WTC11 (cell line): Measurements from ENCODE around the gene CSNK1E. TPM values are rescaled to one million over a fixed set of nuclear protein-coding genes. Genes with fewer than 3 reads are reported as not detected.
A peak's percentile ranks its signal among the peaks of the same experiment; 100 is the strongest.

Source experiments
- ATAC-seq: fragments of 200-7000 bp; cut with Tn5 transposase; 2 replicates; pipeline ENCODE4 v1.10.0; 2021; ENCODE audit warnings: mild to moderate bottlenecking, moderate library complexity
- CTCF ChIA-PET: fragments of 300-600 bp; sonication (Branson Sonifier 250); formaldehyde crosslinking; loops from one replicate; lab custom pipeline; 2021; ENCODE audit warnings: antibody characterized with exemption; lab: Charles Lee
- POLR2A ChIA-PET: fragments of 350-600 bp; sonication (Branson Sonifier 250); formaldehyde crosslinking; loops from one replicate; lab custom pipeline; 2021; ENCODE audit warnings: antibody characterized with exemption; lab: Charles Lee
- DNase-seq: peaks from one replicate; pipeline ENCODE4 v3.0.0; 2021; ENCODE audit warnings: low spot score
- H3K27ac Mint-ChIP-seq: 2 replicates; pipeline ENCODE4 v1.8.0; 2021; ENCODE audit warnings: mixed read lengths
- H3K27me3 Mint-ChIP-seq: 2 replicates; pipeline ENCODE4 v1.8.0; 2021; ENCODE audit warnings: low read depth, mild to moderate bottlenecking, moderate library complexity, mixed read lengths
- H3K36me3 Mint-ChIP-seq: 2 replicates; pipeline ENCODE4 v1.8.0; 2021; ENCODE audit warnings: mixed read lengths
- H3K4me1 Mint-ChIP-seq: 2 replicates; pipeline ENCODE4 v1.8.0; 2022; ENCODE audit warnings: mixed read lengths
- H3K4me3 Mint-ChIP-seq: 2 replicates; pipeline ENCODE4 v1.8.0; 2021; ENCODE audit warnings: mild to moderate bottlenecking, moderate library complexity, mixed read lengths
- H3K9me3 Mint-ChIP-seq: 2 replicates; pipeline ENCODE4 v1.8.0; 2021; ENCODE audit warnings: mixed read lengths
- CREB1 ChIP-seq: sonication (generic); formaldehyde crosslinking; IDR thresholded peaks from 2 replicates; pipeline ENCODE4 v1.8.0; 2023; ENCODE audit warnings: mild to moderate bottlenecking, missing genetic modification reagents
- FOXK1 ChIP-seq: sonication (generic); formaldehyde crosslinking; IDR thresholded peaks from 2 replicates; pipeline ENCODE4 v1.8.0; 2022; ENCODE audit warnings: mild to moderate bottlenecking, moderate library complexity, missing genetic modification reagents
- FOXP1 ChIP-seq: sonication (generic); formaldehyde crosslinking; IDR thresholded peaks from 2 replicates; pipeline ENCODE4 v1.8.0; 2022; ENCODE audit warnings: missing genetic modification reagents, mild to moderate bottlenecking, moderate library complexity, borderline replicate concordance
- GRHL2 ChIP-seq: fragments of 250-450 bp; sonication (Bioruptor Pico); IDR thresholded peaks from 2 replicates; pipeline ENCODE4 v1.8.0; 2022; ENCODE audit warnings: mild to moderate bottlenecking, moderate library complexity; ENCODE audit not compliant: insufficient replicate concordance, severe bottlenecking
- HMGA2 ChIP-seq: fragments of 250-450 bp; sonication (Bioruptor Pico); IDR thresholded peaks from 2 replicates; pipeline ENCODE4 v1.4.0; 2021; ENCODE audit warnings: mild to moderate bottlenecking, moderate library complexity
- IRF2 ChIP-seq: sonication (generic); formaldehyde crosslinking; IDR thresholded peaks from 2 replicates; pipeline ENCODE4 v1.8.0; 2022; ENCODE audit warnings: low read depth, missing genetic modification reagents, borderline replicate concordance
- NFE2L1 ChIP-seq: sonication (generic); formaldehyde crosslinking; IDR thresholded peaks from 2 replicates; pipeline ENCODE4 v1.8.1; 2023; ENCODE audit warnings: missing genetic modification reagents
- SOX15 ChIP-seq: fragments of 250-450 bp; sonication (Bioruptor Pico); IDR thresholded peaks from 2 replicates; pipeline ENCODE4 v1.9.0; 2021; ENCODE audit warnings: mild to moderate bottlenecking
- TEAD4 ChIP-seq: sonication (generic); formaldehyde crosslinking; IDR thresholded peaks from 2 replicates; pipeline ENCODE4 v1.8.0; 2022; ENCODE audit warnings: mild to moderate bottlenecking, missing genetic modification reagents
- ZNF121 ChIP-seq: sonication (generic); formaldehyde crosslinking; IDR thresholded peaks from 2 replicates; pipeline ENCODE4 v1.8.0; 2023; ENCODE audit warnings: missing genetic modification reagents
- ZNF232 ChIP-seq: sonication (generic); formaldehyde crosslinking; IDR thresholded peaks from 2 replicates; pipeline ENCODE4 v1.8.0; 2022; ENCODE audit warnings: mild to moderate bottlenecking, missing genetic modification reagents
- ZNF263 ChIP-seq: sonication (generic); formaldehyde crosslinking; IDR thresholded peaks from 2 replicates; pipeline ENCODE4 v1.8.1; 2022; ENCODE audit warnings: low read depth, mild to moderate bottlenecking, moderate library complexity, missing genetic modification reagents
- ZNF396 ChIP-seq: fragments of 250-450 bp; sonication (Bioruptor Pico); IDR thresholded peaks from 2 replicates; pipeline ENCODE4 v1.8.0; 2021; ENCODE audit warnings: mild to moderate bottlenecking, moderate library complexity, borderline replicate concordance
- ZNF423 ChIP-seq: fragments of 250-450 bp; sonication (Bioruptor Pico); IDR thresholded peaks from 2 replicates; pipeline ENCODE4 v2.1.2; 2022; ENCODE audit warnings: mild to moderate bottlenecking, moderate library complexity
- total RNA-seq: library from RNA; stranded (reverse); gene quantifications from 3 replicates; pipeline ENCODE4 v1.2.3, GENCODE V29; 2021
- TF ChIP-seq, protein P1 (sequence below): sonication (generic); formaldehyde crosslinking; IDR thresholded peaks from 2 replicates; pipeline ENCODE4 v1.8.1; 2022; ENCODE audit warnings: low read depth, missing genetic modification reagents, borderline replicate concordance
- TF ChIP-seq, protein P2 (sequence below): fragments of 250-450 bp; sonication (Bioruptor Pico); IDR thresholded peaks from 2 replicates; pipeline ENCODE4 v1.9.0; 2021; ENCODE audit warnings: moderate library complexity, mild to moderate bottlenecking, inconsistent platforms, borderline replicate concordance
- TF ChIP-seq, protein P3 (sequence below): sonication (generic); formaldehyde crosslinking; IDR thresholded peaks from 2 replicates; pipeline ENCODE4 v1.8.1; 2023; ENCODE audit warnings: mild to moderate bottlenecking, moderate library complexity, missing genetic modification reagents
- TF ChIP-seq, protein P4 (sequence below): sonication (generic); formaldehyde crosslinking; IDR thresholded peaks from 2 replicates; pipeline ENCODE4 v1.8.1; 2023; ENCODE audit warnings: mild to moderate bottlenecking, missing genetic modification reagents, moderate library complexity
- TF ChIP-seq, protein P5 (sequence below): sonication (generic); formaldehyde crosslinking; IDR thresholded peaks from 2 replicates; pipeline ENCODE4 v1.8.0; 2023; ENCODE audit warnings: missing genetic modification reagents
- TF ChIP-seq, protein P6 (sequence below): sonication (generic); formaldehyde crosslinking; IDR thresholded peaks from 2 replicates; pipeline ENCODE4 v1.8.0; 2023; ENCODE audit warnings: missing genetic modification reagents, mild to moderate bottlenecking, borderline replicate concordance

Gene CSNK1E
- total RNA-seq, 1 experiment from 2014 or later = 265 TPM

DNA sequence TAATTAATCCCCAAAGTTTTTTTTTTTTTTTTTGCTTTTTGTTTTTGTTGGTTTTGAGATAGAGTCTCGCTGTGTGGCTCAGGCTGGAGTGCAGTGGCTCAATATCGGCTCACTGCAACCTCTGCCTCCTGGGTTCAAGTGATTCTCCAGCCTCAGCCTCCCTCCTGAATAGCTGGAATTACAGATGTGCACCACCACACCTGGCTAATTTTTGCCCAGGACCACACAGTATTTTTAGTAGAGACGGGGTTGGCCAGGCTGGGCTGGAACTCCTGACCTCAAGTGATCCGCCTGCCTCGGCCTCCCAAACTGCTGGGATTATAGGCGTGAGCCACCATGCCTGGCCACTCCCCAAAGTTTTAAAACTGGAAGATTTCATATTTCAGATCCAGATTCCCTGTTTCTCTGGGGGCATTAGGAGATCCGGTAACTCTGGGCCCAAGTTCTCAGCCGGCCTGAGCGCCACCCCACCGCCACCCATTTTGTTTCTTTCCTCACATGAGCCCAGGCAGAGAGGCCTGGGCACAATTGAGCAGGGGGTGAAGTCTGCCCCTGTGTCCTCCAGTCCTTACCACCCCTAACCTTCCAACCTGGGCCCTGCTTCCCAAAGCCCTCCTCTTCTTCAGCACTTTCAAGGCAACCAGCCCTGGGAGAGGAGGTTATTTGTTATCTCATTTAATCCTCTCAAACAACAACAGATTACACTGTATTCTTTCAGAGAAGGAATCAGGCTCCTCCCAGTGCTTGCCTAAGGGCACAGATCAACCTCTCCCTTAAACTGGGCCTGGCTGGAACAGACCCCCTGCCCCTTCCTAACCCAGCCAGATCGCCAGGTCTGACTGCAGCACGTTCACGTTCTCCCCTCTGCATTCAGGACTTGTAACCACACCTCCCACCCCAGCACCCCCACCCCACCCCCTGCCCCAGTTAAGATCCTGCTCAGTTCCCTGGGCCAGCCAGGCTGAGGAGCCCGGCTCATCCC, 1.9 kb upstream of the CSNK1E start:
- Mint-ChIP-seq H3K4me1 (peaks cover 62% of the 10 kb centered on the region), H3K27me3 (no peaks in the 10 kb centered on the region), H3K27ac (peak overlapping the region; percentile 99), H3K36me3 (peaks cover 8% of the 10 kb centered on the region; the same call in 1 of the 2 replicates), H3K9me3 (no peaks in the 10 kb centered on the region), H3K4me3 (peak overlapping the region; percentile 29)
- peak; percentile 55 for ATAC-seq
- ChIA-PET CTCF (interaction anchor here (1.4 kb wide), 1 partner anchor 267 kb away, joined by 5 read pairs; no protein-coding TSS in a partner anchor), POLR2A (interaction anchor here (1.5 kb wide), 1 partner anchor 9 kb away, joined by 5 read pairs; no protein-coding TSS in a partner anchor)
- peak; percentile 44 for DNase-seq
- TF ChIP-seq FOXP1 (CRISPR knock-in tag) (no peak), CREB1 (CRISPR knock-in tag) (no peak), ZNF423 (CRISPR knock-in tag) (no peak), HMGA2 (no peak), TEAD4 (CRISPR knock-in tag) (no peak), FOXK1 (no peak), ZNF232 (no peak), GRHL2 (CRISPR knock-in tag) (no peak)
- TF ChIP-seq, protein P1, sequence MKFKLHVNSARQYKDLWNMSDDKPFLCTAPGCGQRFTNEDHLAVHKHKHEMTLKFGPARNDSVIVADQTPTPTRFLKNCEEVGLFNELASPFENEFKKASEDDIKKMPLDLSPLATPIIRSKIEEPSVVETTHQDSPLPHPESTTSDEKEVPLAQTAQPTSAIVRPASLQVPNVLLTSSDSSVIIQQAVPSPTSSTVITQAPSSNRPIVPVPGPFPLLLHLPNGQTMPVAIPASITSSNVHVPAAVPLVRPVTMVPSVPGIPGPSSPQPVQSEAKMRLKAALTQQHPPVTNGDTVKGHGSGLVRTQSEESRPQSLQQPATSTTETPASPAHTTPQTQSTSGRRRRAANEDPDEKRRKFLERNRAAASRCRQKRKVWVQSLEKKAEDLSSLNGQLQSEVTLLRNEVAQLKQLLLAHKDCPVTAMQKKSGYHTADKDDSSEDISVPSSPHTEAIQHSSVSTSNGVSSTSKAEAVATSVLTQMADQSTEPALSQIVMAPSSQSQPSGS = no peak
- TF ChIP-seq, protein P2, sequence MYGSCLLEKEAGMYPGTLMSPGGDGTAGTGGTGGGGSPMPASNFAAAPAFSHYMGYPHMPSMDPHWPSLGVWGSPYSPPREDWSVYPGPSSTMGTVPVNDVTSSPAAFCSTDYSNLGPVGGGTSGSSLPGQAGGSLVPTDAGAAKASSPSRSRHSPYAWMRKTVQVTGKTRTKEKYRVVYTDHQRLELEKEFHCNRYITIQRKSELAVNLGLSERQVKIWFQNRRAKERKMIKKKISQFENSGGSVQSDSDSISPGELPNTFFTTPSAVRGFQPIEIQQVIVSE (CRISPR knock-in tag) = no peak
- TF ChIP-seq, protein P3, sequence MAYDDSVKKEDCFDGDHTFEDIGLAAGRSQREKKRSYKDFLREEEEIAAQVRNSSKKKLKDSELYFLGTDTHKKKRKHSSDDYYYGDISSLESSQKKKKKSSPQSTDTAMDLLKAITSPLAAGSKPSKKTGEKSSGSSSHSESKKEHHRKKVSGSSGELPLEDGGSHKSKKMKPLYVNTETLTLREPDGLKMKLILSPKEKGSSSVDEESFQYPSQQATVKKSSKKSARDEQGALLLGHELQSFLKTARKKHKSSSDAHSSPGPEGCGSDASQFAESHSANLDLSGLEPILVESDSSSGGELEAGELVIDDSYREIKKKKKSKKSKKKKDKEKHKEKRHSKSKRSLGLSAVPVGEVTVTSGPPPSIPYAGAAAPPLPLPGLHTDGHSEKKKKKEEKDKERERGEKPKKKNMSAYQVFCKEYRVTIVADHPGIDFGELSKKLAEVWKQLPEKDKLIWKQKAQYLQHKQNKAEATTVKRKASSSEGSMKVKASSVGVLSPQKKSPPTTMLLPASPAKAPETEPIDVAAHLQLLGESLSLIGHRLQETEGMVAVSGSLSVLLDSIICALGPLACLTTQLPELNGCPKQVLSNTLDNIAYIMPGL = no peak

DNA sequence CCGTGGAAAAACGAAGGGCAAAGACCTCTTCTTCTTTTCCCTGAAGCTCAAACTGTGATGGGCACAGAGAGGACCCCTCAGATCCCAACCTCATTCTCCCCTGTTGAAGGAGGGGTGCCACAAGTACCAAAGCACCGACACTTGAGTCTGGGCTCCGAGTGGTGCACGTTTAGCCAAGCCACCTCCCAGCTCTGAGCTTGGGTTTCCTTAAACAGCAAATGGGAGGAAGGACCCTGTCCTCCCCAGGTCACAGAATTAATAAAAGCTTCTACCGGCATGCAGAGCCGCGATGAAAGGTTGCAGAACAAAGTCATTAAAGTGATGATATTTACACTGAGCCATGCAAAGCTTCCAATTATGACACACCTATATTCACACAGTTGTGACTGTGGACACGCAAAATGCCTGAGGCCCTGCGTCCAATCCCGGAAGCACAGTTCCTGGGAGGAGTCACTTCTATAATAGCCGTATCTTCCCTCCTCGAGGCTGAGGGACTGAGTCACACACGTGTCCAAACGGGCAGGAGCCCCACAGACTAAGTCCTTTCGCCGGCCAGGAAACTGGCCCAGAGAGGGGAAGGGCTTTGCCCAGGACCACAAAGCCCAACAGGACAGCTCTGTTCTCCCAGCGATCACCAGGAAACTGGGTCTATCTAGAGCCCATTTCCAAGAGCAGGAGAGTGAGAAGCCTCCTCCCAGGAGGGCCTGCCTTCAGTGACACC, 922 bp upstream of the CSNK1E start:
- TF ChIP-seq FOXP1 (CRISPR knock-in tag) (no peak), ZNF121 (CRISPR knock-in tag) (peak; percentile 52; the same call in 1 of the 2 replicates), TEAD4 (CRISPR knock-in tag) (no peak), IRF2 (CRISPR knock-in tag) (no peak), ZNF263 (CRISPR knock-in tag) (0 out of 2 replicates have a peak, but pooled peaks have one; percentile 43), SOX15 (no peak), ZNF396 (CRISPR knock-in tag) (no peak), NFE2L1 (CRISPR knock-in tag) (no peak), CREB1 (CRISPR knock-in tag) (no peak)
- TF ChIP-seq, protein P4, sequence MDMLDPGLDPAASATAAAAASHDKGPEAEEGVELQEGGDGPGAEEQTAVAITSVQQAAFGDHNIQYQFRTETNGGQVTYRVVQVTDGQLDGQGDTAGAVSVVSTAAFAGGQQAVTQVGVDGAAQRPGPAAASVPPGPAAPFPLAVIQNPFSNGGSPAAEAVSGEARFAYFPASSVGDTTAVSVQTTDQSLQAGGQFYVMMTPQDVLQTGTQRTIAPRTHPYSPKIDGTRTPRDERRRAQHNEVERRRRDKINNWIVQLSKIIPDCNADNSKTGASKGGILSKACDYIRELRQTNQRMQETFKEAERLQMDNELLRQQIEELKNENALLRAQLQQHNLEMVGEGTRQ (CRISPR knock-in tag) = no peak
- TF ChIP-seq, protein P5, sequence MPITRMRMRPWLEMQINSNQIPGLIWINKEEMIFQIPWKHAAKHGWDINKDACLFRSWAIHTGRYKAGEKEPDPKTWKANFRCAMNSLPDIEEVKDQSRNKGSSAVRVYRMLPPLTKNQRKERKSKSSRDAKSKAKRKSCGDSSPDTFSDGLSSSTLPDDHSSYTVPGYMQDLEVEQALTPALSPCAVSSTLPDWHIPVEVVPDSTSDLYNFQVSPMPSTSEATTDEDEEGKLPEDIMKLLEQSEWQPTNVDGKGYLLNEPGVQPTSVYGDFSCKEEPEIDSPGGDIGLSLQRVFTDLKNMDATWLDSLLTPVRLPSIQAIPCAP (CRISPR knock-in tag) = no peak
- TF ChIP-seq, protein P6, sequence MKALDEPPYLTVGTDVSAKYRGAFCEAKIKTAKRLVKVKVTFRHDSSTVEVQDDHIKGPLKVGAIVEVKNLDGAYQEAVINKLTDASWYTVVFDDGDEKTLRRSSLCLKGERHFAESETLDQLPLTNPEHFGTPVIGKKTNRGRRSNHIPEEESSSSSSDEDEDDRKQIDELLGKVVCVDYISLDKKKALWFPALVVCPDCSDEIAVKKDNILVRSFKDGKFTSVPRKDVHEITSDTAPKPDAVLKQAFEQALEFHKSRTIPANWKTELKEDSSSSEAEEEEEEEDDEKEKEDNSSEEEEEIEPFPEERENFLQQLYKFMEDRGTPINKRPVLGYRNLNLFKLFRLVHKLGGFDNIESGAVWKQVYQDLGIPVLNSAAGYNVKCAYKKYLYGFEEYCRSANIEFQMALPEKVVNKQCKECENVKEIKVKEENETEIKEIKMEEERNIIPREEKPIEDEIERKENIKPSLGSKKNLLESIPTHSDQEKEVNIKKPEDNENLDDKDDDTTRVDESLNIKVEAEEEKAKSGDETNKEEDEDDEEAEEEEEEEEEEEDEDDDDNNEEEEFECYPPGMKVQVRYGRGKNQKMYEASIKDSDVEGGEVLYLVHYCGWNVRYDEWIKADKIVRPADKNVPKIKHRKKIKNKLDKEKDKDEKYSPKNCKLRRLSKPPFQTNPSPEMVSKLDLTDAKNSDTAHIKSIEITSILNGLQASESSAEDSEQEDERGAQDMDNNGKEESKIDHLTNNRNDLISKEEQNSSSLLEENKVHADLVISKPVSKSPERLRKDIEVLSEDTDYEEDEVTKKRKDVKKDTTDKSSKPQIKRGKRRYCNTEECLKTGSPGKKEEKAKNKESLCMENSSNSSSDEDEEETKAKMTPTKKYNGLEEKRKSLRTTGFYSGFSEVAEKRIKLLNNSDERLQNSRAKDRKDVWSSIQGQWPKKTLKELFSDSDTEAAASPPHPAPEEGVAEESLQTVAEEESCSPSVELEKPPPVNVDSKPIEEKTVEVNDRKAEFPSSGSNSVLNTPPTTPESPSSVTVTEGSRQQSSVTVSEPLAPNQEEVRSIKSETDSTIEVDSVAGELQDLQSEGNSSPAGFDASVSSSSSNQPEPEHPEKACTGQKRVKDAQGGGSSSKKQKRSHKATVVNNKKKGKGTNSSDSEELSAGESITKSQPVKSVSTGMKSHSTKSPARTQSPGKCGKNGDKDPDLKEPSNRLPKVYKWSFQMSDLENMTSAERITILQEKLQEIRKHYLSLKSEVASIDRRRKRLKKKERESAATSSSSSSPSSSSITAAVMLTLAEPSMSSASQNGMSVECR (CRISPR knock-in tag) = no peak
- peaks cover 15% of the 10 kb centered on the region for H3K36me3 Mint-ChIP-seq
- H3K27me3 Mint-ChIP-seq = no peaks in the 10 kb centered on the region
- no peaks in the 10 kb centered on the region for H3K9me3 Mint-ChIP-seq
- peak overlapping the region; percentile 99 for H3K27ac Mint-ChIP-seq
- ChIA-PET POLR2A (interaction anchor here (0.5 to 1.5 kb wide), 6 partner anchors 8 to 615 kb away, joined by 3 to 5 read pairs (median 4); no protein-coding TSS in a partner anchor), CTCF (interaction anchor here (1.0 to 1.4 kb wide), 2 partner anchors 56 to 266 kb away, joined by 3 to 5 read pairs; no protein-coding TSS in a partner anchor)
- peak; percentile 7 for ATAC-seq
- no peak for DNase-seq
- peak overlapping the region; percentile 80 for H3K4me3 Mint-ChIP-seq
- H3K4me1 Mint-ChIP-seq = peaks cover 63% of the 10 kb centered on the region
